Kidney capillary endothelial cell (primary cell): ENCODE data around the gene FBP1.
A peak's percentile ranks its signal among the peaks of the same experiment; 100 is the strongest.

ENCODE experiments used
- DNase-seq: peaks from one replicate; pipeline ENCODE4 v3.0.0-alpha.2; 2018; ENCODE audit warnings: low spot score

Gene FBP1

GRCh38 chr9:94639061-94639998 lies at the start of gene FBP1:
FBP1 (minus strand) TSS chr9:94639518; CDS start chr9:94639310, 208 bp downstream.
- DNase-seq, result peak; percentile 16

GRCh38 chr9:94687451-94687850 lies 48.1 kb upstream of the FBP1 start:
- no peak for DNase-seq

GRCh38 chr9:94685359-94685758 lies 46.0 kb upstream of the FBP1 start:
- DNase-seq, result no peak

- peak; percentile 44 for DNase-seq
Measured at GRCh38 chr9:94681508-94681907, 42.2 kb upstream of the FBP1 start.

- DNase-seq, result no peak
Measured at GRCh38 chr9:94680621-94681020, 41.3 kb upstream of the FBP1 start.

- no peak for DNase-seq
Measured at GRCh38 chr9:94680020-94680419, 40.7 kb upstream of the FBP1 start.

GRCh38 chr9:94679587-94679986 lies 40.3 kb upstream of the FBP1 start:
- DNase-seq, result no peak

- DNase-seq, result no peak
Measured at GRCh38 chr9:94677929-94678328, 38.6 kb upstream of the FBP1 start.

GRCh38 chr9:94676446-94677131 lies 37.3 kb upstream of the FBP1 start:
- no peak for DNase-seq

GRCh38 chr9:94675008-94675881 lies 35.9 kb upstream of the FBP1 start:
- no peak for DNase-seq

- DNase-seq, result no peak
Measured at GRCh38 chr9:94672811-94673487, 33.6 kb upstream of the FBP1 start.

GRCh38 chr9:94668928-94669729 lies 29.8 kb upstream of the FBP1 start:
- peak; percentile 32 for DNase-seq

GRCh38 chr9:94668418-94668927 lies 29.2 kb upstream of the FBP1 start:
- no peak for DNase-seq

- no peak for DNase-seq
Measured at GRCh38 chr9:94666364-94667099, 27.2 kb upstream of the FBP1 start.

GRCh38 chr9:94665613-94666012 lies 26.3 kb upstream of the FBP1 start:
- DNase-seq, result no peak

- no peak for DNase-seq
Measured at GRCh38 chr9:94664801-94665200, 25.5 kb upstream of the FBP1 start.

- no peak for DNase-seq
Measured at GRCh38 chr9:94663640-94664039, 24.3 kb upstream of the FBP1 start.

GRCh38 chr9:94663140-94663539 lies 23.8 kb upstream of the FBP1 start:
- no peak for DNase-seq

- DNase-seq, result no peak
Measured at GRCh38 chr9:94657021-94657725, 17.9 kb upstream of the FBP1 start.
